Measurements from ENCODE around the gene AHRR.
"Not testable (repeated sequence)": the region's sequence is repeated elsewhere in the genome, so short reads cannot be mapped to it uniquely, and the experiment has no call there.

The AHRR gene

GRCh38 chr5:380701-381309 is 59.3 kb downstream of the AHRR start:
- Mint-ChIP-seq H3K27me3 (peaks cover 5 to 22% of the 10 kb centered on the region in 2 donors), H3K4me3 (no peak overlapping the region), H3K4me1 (ENCODE audit: low read depth in 2 of 2) (peaks cover 0 to 4% of the 10 kb centered on the region in 2 donors), H3K9me3 (peaks cover 0 to 3% of the 10 kb centered on the region in 2 donors), H3K36me3 (ENCODE audit: insufficient read depth) (no peaks in the 10 kb centered on the region), H3K27ac (no peak overlapping the region)
- no peak for ATAC-seq (replicated peaks)
- DNase-seq = no peak

- H3K27ac Mint-ChIP-seq = no peak overlapping the region
- peaks cover 0 to 4% of the 10 kb centered on the region in 2 donors for H3K4me1 Mint-ChIP-seq (ENCODE audit: low read depth in 2 of 2)
- H3K36me3 Mint-ChIP-seq (ENCODE audit: insufficient read depth) = no peaks in the 10 kb centered on the region
- DNase-seq (no peak), ATAC-seq (replicated peaks) (no peak)
- H3K4me3 Mint-ChIP-seq = no peak overlapping the region
- peaks cover 11 to 24% of the 10 kb centered on the region in 2 donors for H3K27me3 Mint-ChIP-seq
- peaks cover 0 to 8% of the 10 kb centered on the region in 2 donors for H3K9me3 Mint-ChIP-seq
Observed at GRCh38 chr5:383066-383465, 61.6 kb downstream of the AHRR start.

DNA sequence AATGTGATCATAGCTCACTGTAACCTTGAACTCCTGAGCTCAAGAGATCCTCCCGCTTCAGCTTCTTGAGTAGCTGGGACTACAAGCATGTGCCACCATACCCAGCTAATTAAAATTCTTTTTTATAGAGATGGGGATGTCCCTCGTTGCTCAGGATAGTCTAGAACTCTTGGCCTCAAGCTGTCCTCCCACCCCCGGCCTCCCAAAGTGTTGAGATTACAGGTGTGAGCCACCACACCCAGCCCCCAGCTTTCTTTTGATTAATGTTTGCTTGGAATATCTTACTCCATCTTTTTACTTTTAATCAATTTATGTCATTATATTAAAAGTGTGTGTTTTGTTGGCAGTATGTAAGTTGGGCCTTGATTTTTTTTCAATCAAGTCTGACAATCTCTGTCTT is 62.1 kb downstream of the AHRR start:
- Mint-ChIP-seq H3K27ac (no peak overlapping the region), H3K27me3 (peaks cover 11 to 30% of the 10 kb centered on the region in 2 donors), H3K4me1 (ENCODE audit: low read depth in 2 of 2) (peaks cover 0 to 4% of the 10 kb centered on the region in 2 donors), H3K9me3 (peaks cover 0 to 8% of the 10 kb centered on the region in 2 donors), H3K36me3 (ENCODE audit: insufficient read depth) (no peaks in the 10 kb centered on the region), H3K4me3 (no peak overlapping the region)
- DNase-seq = no peak
- ATAC-seq (replicated peaks) = no peak

DNA sequence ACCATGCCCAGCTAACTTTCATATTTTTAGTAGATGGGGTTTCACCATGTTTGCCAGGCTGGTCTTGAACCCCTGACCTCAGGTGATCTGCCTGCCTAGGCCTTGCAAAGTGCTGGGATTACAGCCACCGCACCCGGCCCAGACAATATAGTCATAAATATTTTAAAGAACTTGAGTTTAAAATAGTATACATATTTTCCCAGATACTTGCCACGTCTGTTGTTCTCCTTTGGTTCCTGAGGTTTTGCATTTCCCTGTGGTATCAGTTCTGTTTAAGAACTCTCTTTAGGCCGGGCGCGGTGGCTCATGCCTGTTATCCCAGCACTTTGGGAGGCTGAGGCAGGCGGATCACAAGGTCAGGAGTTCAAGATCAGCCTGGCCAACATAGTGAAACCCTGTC is 63.1 kb downstream of the AHRR start:
- not testable (repeated sequence) for DNase-seq; H3K4me1 Mint-ChIP-seq (ENCODE audit: low read depth in 2 of 2); ATAC-seq (replicated peaks); H3K36me3 Mint-ChIP-seq (ENCODE audit: insufficient read depth); H3K4me3 Mint-ChIP-seq; H3K9me3 Mint-ChIP-seq; H3K27ac Mint-ChIP-seq
- peaks cover 11 to 31% of the 10 kb centered on the region in 2 donors for H3K27me3 Mint-ChIP-seq

- Mint-ChIP-seq H3K27ac (no peak overlapping the region), H3K4me1 (ENCODE audit: low read depth in 2 of 2) (no peaks in the 10 kb centered on the region), H3K36me3 (ENCODE audit: insufficient read depth) (no peaks in the 10 kb centered on the region), H3K27me3 (peaks cover 11 to 31% of the 10 kb centered on the region in 2 donors), H3K4me3 (no peak overlapping the region), H3K9me3 (peaks cover 0 to 8% of the 10 kb centered on the region in 2 donors)
- DNase-seq (no peak), ATAC-seq (replicated peaks) (no peak)
Observed at GRCh38 chr5:385321-385720, 63.8 kb downstream of the AHRR start.

GRCh38 chr5:386432-387341 is 65.2 kb downstream of the AHRR start:
- ATAC-seq (replicated peaks) = no peak
- Mint-ChIP-seq H3K27me3 (peaks cover 9 to 31% of the 10 kb centered on the region in 2 donors), H3K27ac (no peak overlapping the region), H3K4me3 (no peak overlapping the region), H3K9me3 (peaks cover 0 to 8% of the 10 kb centered on the region in 2 donors), H3K36me3 (ENCODE audit: insufficient read depth) (peaks cover 3% of the 10 kb centered on the region), H3K4me1 (ENCODE audit: low read depth in 2 of 2) (peaks cover 0 to 2% of the 10 kb centered on the region in 2 donors)
- no peak for DNase-seq

DNA sequence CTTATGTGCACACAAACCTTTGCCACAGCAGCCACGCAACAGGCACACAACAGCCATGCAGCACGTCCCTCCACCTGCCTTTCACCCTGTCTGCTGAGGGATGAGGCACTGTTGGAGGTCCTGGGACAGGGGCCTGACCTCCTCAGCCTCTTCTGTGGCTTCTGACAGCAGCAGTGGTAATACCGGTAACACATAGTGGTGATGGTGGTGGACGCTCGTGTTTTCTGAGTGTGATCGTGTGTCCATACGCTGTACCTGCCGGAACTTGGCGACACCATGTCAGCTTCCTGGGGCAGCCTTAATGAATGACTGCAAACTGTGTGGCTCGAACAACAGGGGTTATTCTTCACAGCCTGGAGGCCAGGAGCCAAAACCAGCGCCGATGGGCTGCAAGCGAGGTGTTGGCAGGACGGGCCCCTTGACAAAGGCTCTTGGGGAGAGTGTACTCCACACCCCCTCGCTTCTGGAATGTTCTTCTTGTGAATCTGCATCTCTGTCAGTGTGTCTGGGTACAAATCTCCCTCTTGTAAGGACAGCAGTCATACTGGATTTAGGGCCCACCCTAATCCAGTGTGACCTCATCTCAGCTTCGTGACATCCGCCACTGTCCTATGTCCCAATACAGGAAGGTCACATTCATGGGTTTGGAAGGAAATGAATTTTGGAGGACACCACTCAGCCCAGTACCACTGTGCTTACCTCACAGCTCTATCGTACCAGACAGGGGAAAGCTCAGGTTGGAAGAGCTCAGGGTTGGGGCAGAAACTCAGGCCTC is 66.2 kb downstream of the AHRR start:
- DNase-seq (no peak), ATAC-seq (replicated peaks) (no peak)
- Mint-ChIP-seq H3K9me3 (peaks cover 0 to 8% of the 10 kb centered on the region in 2 donors), H3K4me3 (no peak overlapping the region), H3K27ac (no peak overlapping the region), H3K27me3 (peaks cover 5 to 31% of the 10 kb centered on the region in 2 donors), H3K36me3 (ENCODE audit: insufficient read depth) (peaks cover 3% of the 10 kb centered on the region), H3K4me1 (ENCODE audit: low read depth in 2 of 2) (peaks cover 3 to 6% of the 10 kb centered on the region in 2 donors)

GRCh38 chr5:388266-389196 is 67.0 kb downstream of the AHRR start:
- ATAC-seq (replicated peaks) = no peak

DNA sequence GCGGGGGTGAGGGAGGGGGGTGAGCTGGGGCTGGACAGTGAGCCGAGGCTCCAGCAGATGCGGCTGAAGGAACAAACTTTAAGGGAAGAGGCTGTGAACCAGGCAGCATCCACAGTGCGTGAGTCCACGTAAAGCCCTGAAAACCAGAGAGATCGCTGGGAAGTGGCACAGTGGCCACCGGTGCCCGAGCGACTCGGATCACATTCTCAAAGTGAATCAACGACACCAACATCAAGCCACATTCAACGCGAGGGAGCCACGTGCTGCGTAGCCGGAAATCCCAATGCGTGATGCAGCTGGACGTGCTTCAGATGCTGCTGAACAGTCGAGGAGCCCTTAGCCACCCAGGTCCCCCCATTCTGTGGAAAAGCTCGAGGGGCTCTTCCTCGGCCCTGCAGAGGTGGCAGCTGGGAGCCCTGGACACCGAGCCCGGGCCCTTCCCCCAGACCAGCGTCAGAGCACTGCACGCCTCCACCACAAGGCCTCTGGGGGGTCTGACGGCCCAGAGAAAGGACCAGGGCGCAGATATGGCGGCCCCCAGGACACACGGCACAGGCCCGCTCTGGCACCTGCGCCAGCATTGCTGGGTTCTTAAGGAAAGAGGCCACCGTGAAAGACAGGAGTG is 67.8 kb downstream of the AHRR start:
- Mint-ChIP-seq H3K36me3 (ENCODE audit: insufficient read depth) (peaks cover 3% of the 10 kb centered on the region), H3K4me1 (ENCODE audit: low read depth in 2 of 2) (peaks cover 10 to 15% of the 10 kb centered on the region in 2 donors), H3K4me3 (peak overlapping the region in 1 of 2 donors; percentile 24), H3K9me3 (peaks cover 0 to 8% of the 10 kb centered on the region in 2 donors), H3K27me3 (peaks cover 5 to 31% of the 10 kb centered on the region in 2 donors), H3K27ac (no peak overlapping the region)
- ATAC-seq (replicated peaks) = no peak
- no peak for DNase-seq

More at GRCh38 chr5:388266-389196, 67.0 kb downstream of the AHRR start:
- Mint-ChIP-seq H3K36me3 (ENCODE audit: insufficient read depth) (peaks cover 3% of the 10 kb centered on the region), H3K27me3 (peaks cover 5 to 31% of the 10 kb centered on the region in 2 donors), H3K9me3 (peaks cover 0 to 8% of the 10 kb centered on the region in 2 donors), H3K4me3 (no peak overlapping the region), H3K4me1 (ENCODE audit: low read depth in 2 of 2) (peaks cover 10 to 15% of the 10 kb centered on the region in 2 donors), H3K27ac (peak overlapping the region in 1 of 2 donors; percentile 67)
- no peak for DNase-seq

- ATAC-seq (replicated peaks) (no peak), DNase-seq (no peak)
- peaks cover 10 to 15% of the 10 kb centered on the region in 2 donors for H3K4me1 Mint-ChIP-seq (ENCODE audit: low read depth in 2 of 2)
- H3K27ac Mint-ChIP-seq = no peak overlapping the region
- H3K27me3 Mint-ChIP-seq = peaks cover 5 to 31% of the 10 kb centered on the region in 2 donors
- H3K36me3 Mint-ChIP-seq (ENCODE audit: insufficient read depth) = peaks cover 3% of the 10 kb centered on the region
- peaks cover 0 to 8% of the 10 kb centered on the region in 2 donors for H3K9me3 Mint-ChIP-seq
- peak overlapping the region; percentile 27 to 60 for H3K4me3 Mint-ChIP-seq
Observed at GRCh38 chr5:389891-390622, 68.5 kb downstream of the AHRR start.

GRCh38 chr5:390623-391491 is 69.3 kb downstream of the AHRR start:
- H3K4me1 Mint-ChIP-seq (ENCODE audit: low read depth in 2 of 2) = peaks cover 10 to 15% of the 10 kb centered on the region in 2 donors
- no peak overlapping the region for H3K27ac Mint-ChIP-seq
- peaks cover 5 to 26% of the 10 kb centered on the region in 2 donors for H3K27me3 Mint-ChIP-seq
- DNase-seq (no peak), ATAC-seq (replicated peaks) (no peak)
- peak overlapping the region; percentile 37 to 60 for H3K4me3 Mint-ChIP-seq
- H3K36me3 Mint-ChIP-seq (ENCODE audit: insufficient read depth) = peaks cover 3% of the 10 kb centered on the region
- peaks cover 0 to 4% of the 10 kb centered on the region in 2 donors for H3K9me3 Mint-ChIP-seq
